K562 (cell line): ENCODE data around the gene LGALS3. TPM values are rescaled to one million over a fixed set of nuclear protein-coding genes. Genes with fewer than 3 reads are reported as not detected.

Source experiments
- ATAC-seq: fragments of 200-7000 bp; cut with Tn5 transposase; 3 replicates; pipeline ENCODE4 v1.9.1; 2020; ENCODE audit warnings: moderate library complexity
- BruUV-seq: library from RNA; stranded (reverse); fragments of 400-500 nt; replicated peaks from 2 replicates; lab custom pipeline; 2021; lab: Mats Ljungman, UMichigan
- CTCF ChIA-PET: fragments of 300-600 bp; formaldehyde crosslinking; extraction: SDS; loops from one replicate; lab custom pipeline; 2021; ENCODE audit warnings: low intra/inter-chr PET ratio; lab: Yijun Ruan, JAX
- POLR2A ChIA-PET: fragments of 300-600, 350-650 bp; sonication (Branson Sonifier 250); formaldehyde crosslinking; extraction: SDS; loops from one replicate; lab custom pipeline; 2021; ENCODE audit warnings: antibody characterized with exemption, inconsistent platforms; lab: Yijun Ruan, JAX
- DNase-seq, 4 experiments: peaks; one replicate each; pipeline versions ENCODE4 v3.0.0 to v3.0.0-alpha.2; 2011 to 2018; ENCODE audit warnings: low spot score in 3 of 4, mixed read lengths in 3 of 4; ENCODE audit errors: extremely low read depth in 1 of 4
- FAIRE-seq: peaks from 2 replicates; lab custom pipeline; 2011; peaks lifted over from hg19 to GRCh38; lab: Jason Lieb, UNC
- H2AFZ ChIP-seq: 2 replicates; pipeline ENCODE4 v1.6.0; 2011; ENCODE audit warnings: low read depth, low read length, control low read depth, inconsistent platforms
- H3K27ac ChIP-seq: fragments of 200-600 bp; 3 replicates; pipeline ENCODE4 v1.8.0; 2011; ENCODE audit warnings: low read depth, mild to moderate bottlenecking, control low read depth, inconsistent platforms, low read length, moderate library complexity, mixed read lengths; ENCODE audit errors: extremely low read depth
- H3K27me3 ChIP-seq, 2 experiments: fragments of 300-600 bp in 1 of 2; 2 replicates in 1 of 2; 3 replicates in 1 of 2; pipeline versions ENCODE4 v1.6.0 to v1.8.0; 2011; ENCODE audit warnings: inconsistent platforms in 2 of 2, low read length in 2 of 2, mild to moderate bottlenecking in 1 of 2, mixed read lengths in 1 of 2, moderate library complexity in 1 of 2; ENCODE audit not compliant: control insufficient read depth in 2 of 2, insufficient read depth in 2 of 2
- H3K36me3 ChIP-seq: fragments of 300-600 bp; 3 replicates; pipeline ENCODE4 v1.8.0; 2011; ENCODE audit warnings: mild to moderate bottlenecking, low read length, inconsistent platforms; ENCODE audit not compliant: control insufficient read depth, insufficient read depth
- H3K4me1 ChIP-seq, 2 experiments: fragments of 200-600 bp in 1 of 2; replicated peaks in 1 of 2; 2 replicates in 1 of 2; 3 replicates in 1 of 2; pipeline versions ENCODE4 v1.5.1 to v1.8.0; 2011; ENCODE audit warnings: inconsistent platforms in 2 of 2, low read length in 2 of 2, mild to moderate bottlenecking in 1 of 2, mixed read lengths in 1 of 2, moderate library complexity in 1 of 2; ENCODE audit not compliant: control insufficient read depth in 2 of 2, insufficient read depth in 2 of 2
- H3K4me2 ChIP-seq: 2 replicates; pipeline ENCODE4 v1.6.1; 2011; ENCODE audit warnings: low read length, control low read depth, inconsistent platforms, mixed read lengths; ENCODE audit not compliant: insufficient read depth
- H3K4me3 ChIP-seq: fragments of 200-600 bp; sonication (generic), shearing (Covaris generic); 2 replicates; pipeline ENCODE4 v1.5.1; 2016; ENCODE audit warnings: control low read depth, inconsistent platforms
- H3K79me2 ChIP-seq: fragments of 200-600 bp; 3 replicates; pipeline ENCODE4 v1.8.0; 2011; ENCODE audit warnings: low read length, inconsistent platforms; ENCODE audit not compliant: control insufficient read depth, insufficient read depth
- H3K9ac ChIP-seq, 2 experiments: 2 replicates each; pipeline versions ENCODE4 v1.6.0 to v1.6.1; 2011; ENCODE audit warnings: low read depth in 2 of 2, low read length in 2 of 2, control low read depth in 1 of 2, inconsistent platforms in 1 of 2, mild to moderate bottlenecking in 1 of 2, mixed read lengths in 1 of 2; ENCODE audit not compliant: insufficient read depth in 1 of 2
- H3K9me1 ChIP-seq: one replicate; pipeline ENCODE4 v1.6.0; 2011; ENCODE audit warnings: inconsistent platforms, mild to moderate bottlenecking, low read length, moderate library complexity; ENCODE audit not compliant: control insufficient read depth, insufficient read depth
- H3K9me3 ChIP-seq: replicated peaks from 2 replicates; pipeline ENCODE4 v1.5.1; 2011; ENCODE audit warnings: low read depth, low read length, inconsistent platforms; ENCODE audit not compliant: control insufficient read depth, insufficient read depth
- H4K20me1 ChIP-seq: replicated peaks from 2 replicates; pipeline ENCODE4 v1.6.1; 2011; ENCODE audit warnings: low read length, inconsistent platforms, mixed read lengths; ENCODE audit not compliant: control insufficient read depth, insufficient read depth
- ADNP ChIP-seq: fragments of 200-800 bp; sonication (Bioruptor generic); IDR thresholded peaks from 2 replicates; pipeline ENCODE4 v1.6.1; 2016; ENCODE audit warnings: missing genetic modification characterization, missing compliant biosample characterization
- GTF2A2 ChIP-seq: IDR thresholded peaks from 2 replicates; pipeline ENCODE4 v1.6.1; 2016; ENCODE audit warnings: mild to moderate bottlenecking, missing genetic modification characterization, missing compliant biosample characterization
- NKRF ChIP-seq: fragments of 450-650 bp; IDR thresholded peaks from 2 replicates; pipeline ENCODE4 v1.6.1; 2016; ENCODE audit warnings: borderline replicate concordance
- NR2F6 ChIP-seq: fragments of 450-650 bp; formaldehyde crosslinking; IDR thresholded peaks from 2 replicates; pipeline ENCODE4 v1.4.0; 2020; ENCODE audit warnings: mild to moderate bottlenecking
- NR4A1 ChIP-seq, 2 experiments: fragments of 250-450 bp in 1 of 2; fragments of 450-650 bp in 1 of 2; sonication (Bioruptor Pico) in 1 of 2; IDR thresholded peaks; 2 replicates each; pipeline versions ENCODE4 v1.4.0 to v1.6.1; 2016 to 2020; ENCODE audit warnings: mild to moderate bottlenecking in 2 of 2, missing compliant biosample characterization in 1 of 2, missing genetic modification characterization in 1 of 2, moderate library complexity in 1 of 2
- POLR3G ChIP-seq: IDR thresholded peaks from 2 replicates; pipeline ENCODE4 v1.6.1; 2011; ENCODE audit not compliant: insufficient read length, insufficient replicate concordance; ENCODE audit errors: extremely low read depth
- SMARCA4 ChIP-seq: fragments of 450-650 bp; IDR thresholded peaks from 2 replicates; pipeline ENCODE4 v1.6.1; 2016
- SRSF9 ChIP-seq: fragments of 200-400 bp; formaldehyde crosslinking; IDR thresholded peaks from 2 replicates; pipeline ENCODE4 v1.6.1; 2017; ENCODE audit warnings: low read depth, low read length, borderline replicate concordance
- ZFP30 ChIP-seq: fragments of 250-450 bp; sonication (Bioruptor Pico); IDR thresholded peaks from 2 replicates; pipeline ENCODE4 v1.8.0; 2022; ENCODE audit warnings: moderate library complexity, mild to moderate bottlenecking, inconsistent platforms, borderline replicate concordance
- ZFPM2 ChIP-seq: fragments of 250-450 bp; sonication (Bioruptor Pico); IDR thresholded peaks from 2 replicates; pipeline ENCODE4 v1.5.1; 2022; ENCODE audit warnings: mild to moderate bottlenecking
- ZKSCAN3 ChIP-seq: fragments of 250-450 bp; sonication (Bioruptor Pico); IDR thresholded peaks from 2 replicates; pipeline ENCODE4 v1.4.0; 2020
- WGBS: fragments of 100-300 bp; shearing (Covaris generic); methylation state at CpG from one replicate; pipeline ENCODE4 v1.1.6; 2016; ENCODE audit warnings: low coverage, mixed read lengths; ENCODE audit not compliant: insufficient coverage; ENCODE audit errors: missing lambda C conversion rate; 5-methylcytosine and 5-hydroxymethylcytosine counted together
- in situ Hi-C: fragments of 300-500 bp; cut with MboI; formaldehyde crosslinking; loops from 4 replicates; pipeline ENCODE4 v1.15.0; 2018; ENCODE audit warnings: inconsistent platforms, mixed read lengths
- intact Hi-C: fragments of 100-400 bp; cut with micrococcal nuclease; formaldehyde crosslinking; loops from 2 replicates; pipeline ENCODE4 v1.14.2; 2022
- polyA plus RNA-seq, 8 experiments: library from polyadenylated mRNA; depleted of rRNA in 4 of 8; stranded (reverse) in 5 of 8; unstranded in 3 of 8; fragments of >200 nt; fragmentation: Nextera tagmentation in 2 of 8; fragmentation: Illumina TruSeq in 1 of 8; extraction: Ambion mirVana in 2 of 8; extraction: Trizol in 1 of 8; gene quantifications; 2 replicates each; pipeline versions ENCODE4 v1.2.1 to v1.2.3, GENCODE V29; 2011 to 2014; ENCODE audit warnings: inconsistent platforms in 1 of 8, missing spikeins in 1 of 8
- total RNA-seq, 7 experiments: library from RNA; depleted of rRNA in 6 of 7; stranded (reverse); fragments of >200 nt in 6 of 7; fragmentation: Illumina TruSeq in 2 of 7; extraction: Trizol in 2 of 7; gene quantifications; 2 replicates each; pipeline versions ENCODE4 v1.2.1 to v1.2.3, GENCODE V29; 2011 to 2021; ENCODE audit warnings: low replicate concordance in 1 of 7
- TF ChIP-seq, protein P1 (sequence below): fragments of 450-650 bp; formaldehyde crosslinking; conservative IDR thresholded peaks from 2 replicates; pipeline ENCODE4 v1.4.0; 2022; ENCODE audit warnings: mild to moderate bottlenecking, missing genetic modification characterization
- TF ChIP-seq, protein P2 (sequence below): IDR thresholded peaks from 3 replicates; pipeline ENCODE4 v1.6.1; 2011; ENCODE audit warnings: borderline replicate concordance, mild to moderate bottlenecking, moderate library complexity; ENCODE audit not compliant: insufficient read length; ENCODE audit errors: extremely low read depth

Gene LGALS3
- total and polyA plus RNA-seq, 9 of the 15 experiments (the other 6 are each of a cell fraction or from before 2014, with no cell fraction given): 0.04 to 1.9 (median 1.1) TPM

GRCh38 chr14:55170526-55170925 lies 41.5 kb downstream of the LGALS3 start:
- in situ Hi-C loops: no loop called here
- 72% methylated on average over 2 of the region's 2 CpGs for WGBS
- CTCF ChIA-PET: no interaction called here

More at GRCh38 chr14:55170526-55170925, 41.5 kb downstream of the LGALS3 start:
- H3K4me2 ChIP-seq: no peak overlapping the region
- intact Hi-C loops: no loop called here
- no peaks in the 10 kb centered on the region for H3K27me3 ChIP-seq
- TF ChIP-seq SMARCA4 (no peak), ZFPM2 (CRISPR knock-in tag) (no peak), ZKSCAN3 (CRISPR knock-in tag) (no peak), ZFP30 (CRISPR knock-in tag) (no peak), NR4A1 (CRISPR knock-in tag; IDR thresholded peaks at IDR 0.05) (no peak), NR4A1 (tag; IDR thresholded peaks at IDR 0.05) (no peak), NR2F6 (no peak), GTF2A2 (tag) (no peak), SRSF9 (no peak), ADNP (no peak), NKRF (no peak), POLR3G (no peak)
- TF ChIP-seq, protein P1, sequence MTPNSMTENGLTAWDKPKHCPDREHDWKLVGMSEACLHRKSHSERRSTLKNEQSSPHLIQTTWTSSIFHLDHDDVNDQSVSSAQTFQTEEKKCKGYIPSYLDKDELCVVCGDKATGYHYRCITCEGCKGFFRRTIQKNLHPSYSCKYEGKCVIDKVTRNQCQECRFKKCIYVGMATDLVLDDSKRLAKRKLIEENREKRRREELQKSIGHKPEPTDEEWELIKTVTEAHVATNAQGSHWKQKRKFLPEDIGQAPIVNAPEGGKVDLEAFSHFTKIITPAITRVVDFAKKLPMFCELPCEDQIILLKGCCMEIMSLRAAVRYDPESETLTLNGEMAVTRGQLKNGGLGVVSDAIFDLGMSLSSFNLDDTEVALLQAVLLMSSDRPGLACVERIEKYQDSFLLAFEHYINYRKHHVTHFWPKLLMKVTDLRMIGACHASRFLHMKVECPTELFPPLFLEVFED: no peak
- TF ChIP-seq, protein P2, sequence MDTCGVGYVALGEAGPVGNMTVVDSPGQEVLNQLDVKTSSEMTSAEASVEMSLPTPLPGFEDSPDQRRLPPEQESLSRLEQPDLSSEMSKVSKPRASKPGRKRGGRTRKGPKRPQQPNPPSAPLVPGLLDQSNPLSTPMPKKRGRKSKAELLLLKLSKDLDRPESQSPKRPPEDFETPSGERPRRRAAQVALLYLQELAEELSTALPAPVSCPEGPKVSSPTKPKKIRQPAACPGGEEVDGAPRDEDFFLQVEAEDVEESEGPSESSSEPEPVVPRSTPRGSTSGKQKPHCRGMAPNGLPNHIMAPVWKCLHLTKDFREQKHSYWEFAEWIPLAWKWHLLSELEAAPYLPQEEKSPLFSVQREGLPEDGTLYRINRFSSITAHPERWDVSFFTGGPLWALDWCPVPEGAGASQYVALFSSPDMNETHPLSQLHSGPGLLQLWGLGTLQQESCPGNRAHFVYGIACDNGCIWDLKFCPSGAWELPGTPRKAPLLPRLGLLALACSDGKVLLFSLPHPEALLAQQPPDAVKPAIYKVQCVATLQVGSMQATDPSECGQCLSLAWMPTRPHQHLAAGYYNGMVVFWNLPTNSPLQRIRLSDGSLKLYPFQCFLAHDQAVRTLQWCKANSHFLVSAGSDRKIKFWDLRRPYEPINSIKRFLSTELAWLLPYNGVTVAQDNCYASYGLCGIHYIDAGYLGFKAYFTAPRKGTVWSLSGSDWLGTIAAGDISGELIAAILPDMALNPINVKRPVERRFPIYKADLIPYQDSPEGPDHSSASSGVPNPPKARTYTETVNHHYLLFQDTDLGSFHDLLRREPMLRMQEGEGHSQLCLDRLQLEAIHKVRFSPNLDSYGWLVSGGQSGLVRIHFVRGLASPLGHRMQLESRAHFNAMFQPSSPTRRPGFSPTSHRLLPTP: no peak
- H3K9me1 ChIP-seq: no peaks in the 10 kb centered on the region
- H2AFZ ChIP-seq: no peak overlapping the region
- no peaks in the 10 kb centered on the region for H4K20me1 ChIP-seq
- H3K36me3 ChIP-seq: peaks cover 61% of the 10 kb centered on the region
- no peak overlapping the region for H3K27ac ChIP-seq
- FAIRE-seq: no peak
- H3K4me1 ChIP-seq: no peaks in the 10 kb centered on the region
- no TSS peak for BruUV-seq
- no peak overlapping the region for H3K4me3 ChIP-seq
- H3K9ac ChIP-seq: no peak overlapping the region
- no peaks in the 10 kb centered on the region for H3K9me3 ChIP-seq
- DNase-seq: no peak
- ATAC-seq: no peak
- POLR2A ChIA-PET: no interaction called here
- H3K79me2 ChIP-seq: no peaks in the 10 kb centered on the region
